ENCODE results near the gene KYNU. TPM values are rescaled to one million over a fixed set of nuclear protein-coding genes. Genes with fewer than 3 reads are reported as not detected.

KYNU gene
- total RNA-seq, 1 experiment from 2014 or later: 78.7 TPM

GRCh38 chr2:142975239-142975638 is 97.8 kb downstream of the KYNU start:
- TF ChIP-seq CTCF (IDR thresholded peaks at IDR 0.05; ENCODE audit: unreplicated experiment): no peak
- Mint-ChIP-seq H3K27me3 (ENCODE audit: unreplicated experiment) (no peaks in the 10 kb centered on the region), H3K9me3 (ENCODE audit: low read depth, unreplicated experiment) (no peaks in the 10 kb centered on the region), H3K4me3 (ENCODE audit: low read depth, unreplicated experiment) (peak overlapping the region; percentile 40), H3K4me1 (ENCODE audit: low read depth, unreplicated experiment) (peaks cover 53% of the 10 kb centered on the region), H3K27ac (ENCODE audit: unreplicated experiment) (peak overlapping the region; percentile 97), H3K36me3 (ENCODE audit: insufficient read depth, unreplicated experiment) (peaks cover 27% of the 10 kb centered on the region)
- CTCF ChIA-PET: interaction anchor here (0.5 to 1.2 kb wide), 2 partner anchors 101 to 1860 kb away, joined by 5 to 7 read pairs; no protein-coding TSS in a partner anchor
- intact Hi-C loops (cut with micrococcal nuclease; ENCODE audit: unreplicated experiment): no loop called here
- BruUV-seq (replicated peaks): no TSS peak
- DNase-seq: no peak

- DNase-seq: peak; percentile 23
- Mint-ChIP-seq H3K9me3 (ENCODE audit: low read depth, unreplicated experiment) (no peaks in the 10 kb centered on the region), H3K36me3 (ENCODE audit: insufficient read depth, unreplicated experiment) (peaks cover 12% of the 10 kb centered on the region), H3K27ac (ENCODE audit: unreplicated experiment) (peak overlapping the region; percentile 66), H3K27me3 (ENCODE audit: unreplicated experiment) (no peaks in the 10 kb centered on the region), H3K4me1 (ENCODE audit: low read depth, unreplicated experiment) (peaks cover 24% of the 10 kb centered on the region), H3K4me3 (ENCODE audit: low read depth, unreplicated experiment) (peak overlapping the region; percentile 31)
- intact Hi-C loops (cut with micrococcal nuclease; ENCODE audit: unreplicated experiment): loop anchor here (1.0 to 2.0 kb wide), 3 partner anchors 104 to 298 kb away; partner anchors contain the start of gene KYNU
- TF ChIP-seq CTCF (IDR thresholded peaks at IDR 0.05; ENCODE audit: unreplicated experiment): peak; percentile 47
- CTCF ChIA-PET: interaction anchor here (0.9 to 1.5 kb wide), 5 partner anchors 101 to 112 kb away, joined by 3 to 6 read pairs (median 5); partner anchors contain the start of gene KYNU
- no TSS peak for BruUV-seq (replicated peaks)
Observed at GRCh38 chr2:142980246-142981068, 103.0 kb downstream of the KYNU start.

GRCh38 chr2:142981069-142981378 is 103.6 kb downstream of the KYNU start:
- H3K9me3 Mint-ChIP-seq (ENCODE audit: low read depth, unreplicated experiment): no peaks in the 10 kb centered on the region
- H3K4me3 Mint-ChIP-seq (ENCODE audit: low read depth, unreplicated experiment): no peak overlapping the region
- H3K36me3 Mint-ChIP-seq (ENCODE audit: insufficient read depth, unreplicated experiment): peaks cover 12% of the 10 kb centered on the region
- H3K27me3 Mint-ChIP-seq (ENCODE audit: unreplicated experiment): no peaks in the 10 kb centered on the region
- DNase-seq: no peak
- intact Hi-C loops (cut with micrococcal nuclease; ENCODE audit: unreplicated experiment): loop anchor here (2.0 kb wide), 2 partner anchors 104 to 298 kb away; partner anchors contain the start of gene KYNU
- BruUV-seq (replicated peaks): no TSS peak
- CTCF ChIA-PET: interaction anchor here (0.9 to 1.5 kb wide), 4 partner anchors 104 to 113 kb away, joined by 3 to 6 read pairs (median 4); partner anchors contain the start of gene KYNU
- TF ChIP-seq CTCF (IDR thresholded peaks at IDR 0.05; ENCODE audit: unreplicated experiment): no peak
- H3K27ac Mint-ChIP-seq (ENCODE audit: unreplicated experiment): no peak overlapping the region
- H3K4me1 Mint-ChIP-seq (ENCODE audit: low read depth, unreplicated experiment): peaks cover 19% of the 10 kb centered on the region

- no peak for TF ChIP-seq CTCF (IDR thresholded peaks at IDR 0.05; ENCODE audit: unreplicated experiment)
- Mint-ChIP-seq H3K27ac (ENCODE audit: unreplicated experiment) (no peak overlapping the region), H3K36me3 (ENCODE audit: insufficient read depth, unreplicated experiment) (peaks cover 14% of the 10 kb centered on the region), H3K9me3 (ENCODE audit: low read depth, unreplicated experiment) (no peaks in the 10 kb centered on the region), H3K27me3 (ENCODE audit: unreplicated experiment) (no peaks in the 10 kb centered on the region), H3K4me3 (ENCODE audit: low read depth, unreplicated experiment) (no peak overlapping the region), H3K4me1 (ENCODE audit: low read depth, unreplicated experiment) (peaks cover 11% of the 10 kb centered on the region)
- intact Hi-C loops (cut with micrococcal nuclease; ENCODE audit: unreplicated experiment): loop anchor here (2.0 kb wide), 2 partner anchors 105 to 299 kb away; partner anchors contain the start of gene KYNU
- no TSS peak for BruUV-seq (replicated peaks)
- CTCF ChIA-PET: no interaction called here
- DNase-seq: no peak
Observed at GRCh38 chr2:142981756-142982155, 104.3 kb downstream of the KYNU start.
